HG03442 (cell line): ENCODE measurements around the gene PDE4D.
"Not testable (repeated sequence)": the region's sequence is repeated elsewhere in the genome, so short reads cannot be mapped to it uniquely, and the experiment has no call there.

ENCODE experiments used
- ATAC-seq: cut with Tn5 transposase; IDR thresholded peaks from one replicate; pipeline ENCODE4 v1.9.1; 2021; ENCODE audit warnings: mild to moderate bottlenecking, moderate library complexity; ENCODE audit not compliant: unreplicated experiment

Gene PDE4D

DNA sequence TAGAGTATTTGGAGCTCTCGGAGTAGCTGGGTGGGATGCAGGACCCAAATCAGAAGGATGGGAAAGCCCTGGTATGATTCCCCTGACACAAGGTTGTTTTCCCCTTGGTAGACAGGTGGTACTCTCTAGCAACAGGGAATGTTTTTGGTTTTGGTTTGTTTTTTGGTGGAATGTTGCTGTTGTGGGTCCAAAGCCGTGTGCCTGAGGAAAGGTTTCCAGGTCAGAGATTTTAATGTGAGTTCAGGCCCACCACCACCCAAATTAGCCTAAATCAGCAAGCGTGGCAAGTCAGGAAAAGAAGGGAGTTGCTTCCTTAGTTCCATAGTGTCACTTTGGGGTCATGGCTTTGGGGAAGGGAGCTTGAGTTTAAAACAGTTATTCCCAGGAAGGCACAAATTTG, 925.2 kb downstream of the PDE4D start:
- ATAC-seq: no peak

DNA sequence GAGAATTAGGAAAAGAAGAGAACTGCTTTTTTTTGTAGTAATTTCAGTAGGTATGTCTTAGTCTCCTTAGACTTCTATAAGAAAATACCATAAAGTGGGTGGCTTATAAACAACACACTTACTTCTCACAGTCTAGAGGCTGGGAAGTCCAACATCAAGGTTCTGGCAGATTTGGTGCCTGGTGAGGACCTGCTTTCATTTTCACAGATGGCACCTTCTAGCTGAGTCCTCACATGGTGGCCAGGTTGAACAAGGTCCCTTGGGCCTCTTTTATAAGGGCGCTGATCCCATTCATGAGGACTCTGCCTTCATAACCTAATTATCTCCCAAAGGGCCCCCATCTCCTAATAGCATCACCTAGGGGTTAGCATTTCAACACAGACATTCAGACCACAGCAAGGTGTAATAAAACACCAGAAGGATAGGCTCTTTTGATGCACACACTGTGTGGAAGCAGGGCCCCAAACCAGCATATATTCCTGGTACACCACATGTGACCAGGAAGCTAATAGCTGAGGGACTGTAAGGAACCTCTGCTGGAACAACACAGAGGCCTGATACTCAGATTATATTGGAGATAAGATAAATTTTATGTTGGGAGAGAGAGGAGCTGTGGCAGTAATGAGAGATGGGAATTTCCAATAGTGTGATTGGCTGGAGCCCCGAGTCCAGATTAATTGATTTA, 925.8 kb downstream of the PDE4D start:
- no peak for ATAC-seq

DNA sequence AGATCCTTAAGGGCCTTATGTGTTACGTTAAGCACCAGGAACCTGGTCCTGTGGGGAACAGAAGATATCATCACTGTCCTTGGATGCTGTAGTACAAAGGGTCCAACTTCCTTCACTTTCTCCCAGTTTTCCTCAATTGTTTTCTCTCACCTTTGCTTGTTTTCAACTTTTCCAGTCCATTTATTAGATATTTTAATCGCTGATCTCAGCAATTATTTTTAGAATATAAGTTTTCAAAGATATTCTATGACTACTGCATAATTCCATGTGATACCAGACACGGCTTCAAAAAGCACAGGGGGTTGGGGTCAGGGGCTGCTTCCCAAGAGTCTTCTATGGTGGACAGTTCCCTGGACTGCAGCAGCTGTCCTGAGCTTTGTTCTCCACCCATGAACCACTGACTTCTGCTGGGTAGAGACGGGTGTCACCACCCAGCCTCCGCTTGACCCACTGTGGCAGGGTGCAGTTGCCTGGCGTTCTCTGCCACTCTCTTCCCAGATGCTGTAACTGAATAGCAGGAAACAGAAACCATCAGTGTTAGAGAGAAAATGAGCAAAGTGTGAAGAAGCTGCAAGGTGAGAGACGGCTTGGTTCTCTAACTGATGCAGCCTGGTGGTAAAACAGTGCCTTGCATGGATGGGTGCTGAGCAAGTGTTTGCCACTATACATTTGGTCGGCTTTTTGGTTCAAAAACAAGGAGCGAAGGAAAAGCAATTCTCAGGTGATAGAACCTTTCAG, 927.7 kb downstream of the PDE4D start:
- ATAC-seq: no peak

DNA sequence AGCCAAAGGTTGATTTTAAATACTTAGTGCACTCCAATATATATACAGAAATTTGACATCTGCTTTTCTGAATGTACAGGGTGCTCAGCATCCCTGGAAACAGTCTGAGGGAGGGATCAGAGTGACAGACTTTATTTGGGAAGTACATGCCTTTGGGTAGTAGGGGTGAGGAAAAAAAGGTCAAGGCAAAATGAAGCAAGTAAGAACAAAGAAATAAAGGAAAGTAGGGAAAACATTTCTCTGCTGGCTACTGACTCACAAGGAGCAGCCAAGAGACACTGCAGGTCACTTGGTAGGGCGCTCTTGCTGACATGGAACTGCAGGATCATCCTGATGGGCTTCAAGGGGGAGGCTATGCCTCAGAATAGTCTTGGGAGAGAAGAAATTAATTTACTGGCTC, 929.7 kb downstream of the PDE4D start:
- no peak for ATAC-seq

DNA sequence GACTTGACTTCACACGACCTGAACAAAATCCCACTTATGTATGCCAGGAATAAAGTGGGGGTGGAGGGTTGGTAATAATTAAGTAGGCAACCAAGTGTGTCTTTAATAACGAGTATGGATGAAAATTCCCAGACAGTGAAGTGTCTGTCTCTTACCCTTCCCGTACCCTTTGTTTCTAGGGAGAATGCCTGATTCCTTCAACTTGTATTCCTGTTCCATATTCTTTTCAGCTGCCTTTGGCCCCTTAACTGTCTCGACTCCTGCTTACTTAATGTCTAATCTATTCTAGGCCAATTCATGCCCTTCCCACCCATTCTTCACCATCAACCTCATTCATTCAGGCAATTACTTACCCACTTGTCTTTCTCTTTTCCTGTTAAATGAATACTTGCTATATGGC, 930.2 kb downstream of the PDE4D start:
- ATAC-seq: no peak

DNA sequence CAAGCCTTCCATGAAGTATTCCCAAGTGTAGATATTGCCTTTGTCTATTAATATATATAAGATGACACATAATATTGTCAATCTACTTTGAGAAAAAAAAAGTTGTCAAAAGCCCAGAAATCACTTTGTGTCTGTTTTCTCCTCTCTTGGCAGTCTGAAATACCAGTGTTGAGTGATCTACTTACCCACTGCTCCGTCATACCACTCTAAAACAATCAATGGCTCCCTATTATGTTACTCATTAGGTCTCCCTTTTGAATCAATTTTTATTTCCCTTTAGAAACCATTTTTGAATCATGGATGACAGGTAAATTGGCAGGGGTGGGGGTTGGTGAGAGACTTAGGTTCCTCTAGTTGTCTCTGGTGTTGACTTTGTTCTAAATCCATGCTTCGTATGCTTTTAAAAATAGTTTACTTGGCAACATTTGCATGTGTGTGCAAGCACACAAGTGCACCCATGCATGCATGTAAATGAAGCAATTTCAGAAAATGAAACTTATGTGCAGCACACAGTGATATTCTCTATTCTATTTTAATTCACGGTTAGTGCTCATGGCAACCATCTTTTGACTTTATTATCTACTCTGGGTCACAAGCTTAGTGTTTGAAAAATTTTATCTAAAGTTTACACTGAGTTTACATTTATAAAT, 931.8 kb downstream of the PDE4D start:
- peak; percentile 59 for ATAC-seq

DNA sequence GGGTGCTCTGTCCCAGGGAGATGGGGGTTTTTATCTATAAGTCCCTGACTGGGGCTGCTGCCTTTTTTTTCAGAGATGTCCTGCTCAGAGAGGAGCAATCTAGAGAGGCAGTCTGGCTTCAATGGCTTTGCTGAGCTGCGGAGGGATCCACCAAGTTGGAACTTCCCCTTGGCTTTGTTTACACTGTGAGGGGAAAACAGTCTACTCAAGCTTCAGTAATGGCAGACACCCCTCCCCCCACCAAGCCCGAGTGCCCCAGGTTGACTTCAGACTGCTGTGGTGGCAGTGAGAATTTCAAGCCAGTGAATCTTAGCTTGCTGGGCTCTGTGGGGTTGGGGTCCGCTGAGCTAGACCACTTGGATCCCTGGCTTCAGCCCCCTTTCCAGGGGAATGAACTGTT, 934.8 kb downstream of the PDE4D start:
- no peak for ATAC-seq

DNA sequence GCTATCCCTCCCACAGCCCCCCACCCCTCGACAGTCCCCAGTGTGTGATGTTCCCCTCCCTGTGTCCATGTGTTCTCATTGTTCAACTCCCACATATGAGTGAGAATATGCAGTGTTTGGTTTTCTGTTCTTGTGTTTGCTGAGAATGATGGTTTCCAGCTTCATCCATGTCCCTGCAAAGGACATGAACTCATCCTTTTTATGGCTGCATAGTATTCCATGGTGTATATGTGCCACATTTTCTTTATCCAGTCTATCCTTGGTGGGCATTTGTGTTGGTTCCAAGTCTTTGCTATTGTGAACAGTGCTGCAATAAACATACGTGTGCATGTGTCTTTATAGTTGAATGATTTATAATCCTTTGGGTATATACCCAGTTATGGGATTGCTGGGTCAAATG, 940.3 kb downstream of the PDE4D start:
- not testable (repeated sequence) for ATAC-seq

DNA sequence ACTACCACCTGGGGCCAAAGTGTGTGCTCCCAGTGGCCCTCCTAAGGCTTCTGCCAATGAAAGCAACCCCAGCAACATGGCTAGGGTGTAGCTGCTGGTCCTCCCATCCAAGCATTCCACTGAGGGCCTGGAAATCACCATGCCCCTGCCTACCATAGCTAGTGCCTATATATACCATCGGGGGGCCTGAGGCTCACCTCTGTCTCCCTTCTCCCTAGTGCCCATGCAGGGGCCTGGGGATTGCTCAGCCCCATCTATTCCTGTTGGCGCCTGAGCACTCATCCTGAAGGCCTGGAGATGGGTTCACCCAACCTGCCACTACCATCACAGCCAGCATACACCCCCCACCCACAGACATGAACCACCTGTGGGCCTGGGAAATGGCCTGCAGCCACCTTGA, 943.3 kb downstream of the PDE4D start:
- ATAC-seq: no peak

DNA sequence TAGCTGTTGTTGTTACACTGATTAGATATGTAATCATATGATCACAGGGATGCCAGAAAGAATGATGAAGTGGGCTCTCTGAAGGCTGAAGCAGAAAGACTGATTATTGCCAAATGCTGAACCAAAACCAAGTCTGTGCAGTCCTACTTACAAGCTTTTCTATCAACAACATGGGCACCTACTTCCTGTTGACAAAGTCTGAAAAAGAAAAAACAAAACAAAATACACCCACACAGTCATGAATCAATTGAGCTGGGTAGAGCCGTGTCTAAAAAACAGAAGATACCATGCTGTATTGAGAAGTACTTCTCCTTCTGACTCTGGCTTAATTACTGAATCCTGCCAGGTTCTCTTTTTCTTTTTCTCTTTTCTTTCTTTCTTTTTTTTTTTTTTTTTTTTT, 947.3 kb downstream of the PDE4D start:
- no peak for ATAC-seq

DNA sequence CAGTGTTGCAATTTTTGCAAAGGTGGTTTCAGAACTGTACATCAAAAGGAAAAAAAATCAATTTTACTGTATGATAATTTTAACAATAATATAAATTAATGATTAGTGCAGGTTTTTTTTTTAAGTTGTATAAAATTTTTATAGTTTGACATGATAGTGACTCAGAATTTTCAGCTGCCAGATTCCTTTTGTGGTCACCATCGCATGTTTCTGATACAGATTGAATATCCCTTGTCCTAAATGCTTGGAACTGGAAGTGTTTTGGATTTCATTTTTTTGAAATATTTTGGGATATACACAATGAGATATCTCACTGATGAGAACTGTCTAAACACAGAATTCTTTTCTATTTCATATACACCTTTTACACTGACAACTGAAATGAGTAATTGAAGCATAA, 949.3 kb downstream of the PDE4D start:
- ATAC-seq: no peak

DNA sequence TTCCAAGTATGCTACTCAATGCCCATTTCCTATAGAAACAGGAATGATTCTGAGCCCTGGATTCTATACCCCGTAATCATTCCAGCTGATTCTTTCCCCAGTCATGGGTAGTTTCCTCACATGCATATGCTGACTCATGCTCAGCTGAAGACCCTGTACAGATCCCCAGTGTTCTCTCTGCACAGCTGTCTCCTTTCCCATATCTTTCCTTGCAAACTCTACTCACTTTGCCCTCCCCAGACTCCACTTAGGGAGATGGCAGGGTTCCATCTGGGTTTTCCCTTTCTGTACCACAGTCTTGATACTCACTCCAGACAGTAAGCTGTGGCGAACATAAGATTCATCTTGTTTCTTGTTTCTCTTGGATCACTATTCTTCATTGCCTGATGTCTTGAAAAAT, 953.1 kb downstream of the PDE4D start:
- no peak for ATAC-seq

DNA sequence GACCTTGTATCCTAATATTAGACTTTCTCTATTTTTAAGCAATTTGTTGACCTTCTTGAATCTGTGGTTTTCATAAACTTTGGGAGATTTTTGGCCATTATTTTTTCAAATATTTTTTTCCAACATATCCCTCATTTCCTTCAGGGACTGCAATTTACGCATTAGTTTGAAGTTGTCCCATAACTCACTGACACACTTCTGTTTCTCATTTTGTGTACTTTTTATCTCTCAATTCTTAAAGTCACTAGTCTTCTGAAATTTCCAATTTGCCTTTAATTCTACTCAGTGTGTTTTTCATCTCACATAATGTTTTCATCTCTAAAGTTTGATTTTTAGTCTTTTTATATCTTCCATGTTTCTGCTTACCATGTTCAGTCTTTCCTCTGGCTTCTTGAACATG, 953.9 kb downstream of the PDE4D start:
- no peak for ATAC-seq

DNA sequence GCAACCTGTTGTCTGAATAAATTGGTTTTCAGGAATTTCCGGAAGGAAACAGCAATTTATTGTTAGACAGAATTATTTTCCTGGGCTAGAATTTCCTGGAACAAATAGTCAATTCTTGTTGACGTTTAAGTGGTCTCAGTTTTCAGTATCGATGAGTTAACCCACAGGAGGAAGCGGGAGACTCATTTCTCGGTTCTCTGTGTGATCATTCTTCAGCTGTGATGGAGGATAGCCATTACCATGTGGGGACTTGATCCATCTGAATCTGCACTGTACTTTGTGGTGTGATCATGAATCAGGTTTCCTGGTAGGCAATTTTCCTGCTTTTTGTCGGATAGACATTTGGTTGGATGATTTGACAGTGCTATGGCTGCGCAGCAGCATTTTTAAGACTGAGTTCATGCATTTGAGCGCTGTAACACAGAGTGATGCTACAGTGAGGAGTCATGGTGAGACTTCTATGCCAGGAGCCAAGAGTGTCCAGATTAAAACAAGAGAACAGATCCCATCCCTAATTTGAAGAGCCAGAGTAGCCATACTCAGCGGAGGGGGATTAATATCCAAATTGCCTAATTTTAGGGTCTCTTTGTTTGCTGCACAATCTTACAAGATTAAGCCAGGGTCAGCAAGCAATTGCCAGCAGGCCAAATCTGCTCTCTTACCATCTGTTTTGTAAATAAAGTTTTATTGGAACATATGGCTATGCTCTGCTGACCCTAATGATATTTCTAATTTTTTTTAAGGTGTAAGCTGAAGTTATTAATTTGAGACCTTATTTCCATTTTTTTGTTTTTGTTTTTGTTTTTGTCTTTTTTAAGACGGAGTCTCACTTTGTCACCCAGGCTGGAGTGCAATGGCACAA, 954.7 kb downstream of the PDE4D start:
- no peak for ATAC-seq

DNA sequence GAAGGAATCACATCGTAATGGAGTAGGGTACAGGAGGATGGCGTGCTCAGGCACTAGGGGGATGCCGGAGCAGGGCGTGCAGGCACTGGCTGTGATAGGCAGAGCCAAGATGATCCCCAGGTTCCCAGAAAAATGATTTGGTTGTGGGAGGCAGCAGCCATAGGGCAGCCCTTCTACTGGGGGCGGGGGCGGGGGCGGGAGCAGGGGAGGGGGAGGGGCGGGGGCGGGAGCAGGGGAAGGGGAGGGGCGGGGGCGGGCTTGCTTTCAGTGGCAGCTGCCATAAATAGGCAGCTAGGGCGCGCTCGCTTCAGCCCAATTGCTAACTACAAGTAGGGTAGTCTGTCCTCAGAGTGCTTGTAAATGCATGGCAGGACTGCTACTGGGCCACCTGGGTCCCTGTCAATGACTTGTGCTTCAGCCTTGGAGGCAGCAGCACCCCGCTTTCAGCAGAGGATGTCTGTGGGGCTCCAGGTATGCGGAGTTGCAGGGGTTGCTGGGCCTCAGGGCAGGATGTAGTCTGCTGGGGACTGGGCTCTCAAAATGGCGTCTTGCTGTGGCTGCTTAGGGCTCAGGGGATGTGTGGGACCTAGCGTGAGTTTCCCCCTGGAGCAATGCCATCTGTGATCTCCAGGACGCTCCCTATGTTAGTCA, 956.4 kb downstream of the PDE4D start:
- no peak for ATAC-seq

DNA sequence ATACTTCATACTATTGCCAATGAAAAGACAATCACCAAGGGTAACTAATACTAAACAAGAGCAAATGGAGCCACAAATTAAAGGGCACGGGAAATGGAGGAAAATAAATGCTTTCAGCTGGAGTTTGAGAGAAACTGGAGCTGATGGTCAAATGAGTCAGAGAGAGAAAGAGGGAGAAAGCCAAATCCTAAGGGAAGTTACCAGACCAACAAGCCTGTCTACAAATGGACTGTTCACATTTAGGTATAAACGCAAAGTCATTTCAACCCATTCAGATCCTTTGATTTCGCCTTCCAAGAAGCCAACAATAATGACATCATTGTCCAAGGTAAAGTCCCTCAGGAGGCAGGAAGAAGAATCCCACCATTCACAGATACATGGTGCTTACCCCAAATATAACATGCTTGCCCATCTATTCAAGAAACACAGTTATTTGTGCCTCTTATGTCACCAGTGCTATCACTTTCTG, 958.9 kb downstream of the PDE4D start:
- no peak for ATAC-seq

DNA sequence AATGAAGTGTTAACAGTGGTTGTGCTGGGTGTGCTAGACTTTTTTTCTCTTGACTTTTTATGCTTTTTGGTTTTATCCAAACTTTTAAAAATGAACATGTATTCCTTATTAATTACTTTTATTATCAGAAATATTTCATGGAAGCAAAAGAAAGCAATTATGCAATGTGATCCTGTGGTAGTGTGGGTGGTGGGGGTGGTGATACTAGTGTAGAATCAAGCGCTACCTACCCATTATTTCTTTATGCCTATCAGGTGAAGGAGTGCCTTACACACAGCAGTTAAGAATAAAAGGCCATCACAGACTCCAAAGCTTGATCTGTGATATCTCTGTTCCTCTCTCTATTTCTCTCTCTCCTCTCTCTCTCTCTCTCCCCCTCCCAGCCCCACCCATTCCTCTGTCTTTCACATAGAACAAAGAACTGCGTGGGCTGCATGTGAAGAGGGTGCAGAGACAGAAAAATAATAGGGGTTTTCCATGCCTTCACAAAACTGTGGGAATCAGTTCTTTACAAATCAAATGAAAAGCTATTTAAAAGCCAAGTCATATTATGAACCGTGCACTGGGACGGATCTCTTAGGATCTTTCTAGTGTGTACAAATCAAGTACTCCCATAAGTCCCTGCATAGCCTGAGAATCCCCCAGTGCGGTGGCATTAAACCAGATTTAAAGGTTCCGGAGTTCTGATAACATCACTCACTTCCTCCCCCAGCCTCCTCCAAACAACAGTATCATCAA, 959.5 kb downstream of the PDE4D start:
- no peak for ATAC-seq

DNA sequence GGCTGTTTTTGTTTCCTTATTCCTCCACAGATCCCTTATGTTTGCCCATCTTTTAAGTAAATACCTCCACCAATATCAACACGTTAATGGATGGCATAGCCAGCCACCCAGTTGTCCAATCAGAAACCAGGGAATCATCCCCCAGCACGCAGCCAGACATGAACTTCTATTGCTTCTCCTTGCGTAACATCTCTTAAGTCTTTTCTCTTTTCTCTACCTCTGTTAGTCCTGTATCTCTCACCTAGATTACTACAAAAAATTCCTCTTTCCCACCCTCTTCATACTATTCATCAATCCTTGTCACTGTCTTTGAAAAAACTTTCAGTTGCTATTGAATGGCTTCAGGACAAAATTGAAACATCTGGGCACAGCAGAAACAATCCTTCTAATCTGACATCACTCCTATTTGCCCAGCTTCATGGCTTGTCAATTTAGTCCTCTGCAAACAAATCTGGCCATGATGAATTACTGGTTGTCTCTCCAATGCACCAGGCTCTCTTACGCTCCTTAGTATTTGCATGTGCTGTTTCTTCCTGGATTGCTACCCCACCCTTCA, 961.4 kb downstream of the PDE4D start:
- ATAC-seq: no peak

DNA sequence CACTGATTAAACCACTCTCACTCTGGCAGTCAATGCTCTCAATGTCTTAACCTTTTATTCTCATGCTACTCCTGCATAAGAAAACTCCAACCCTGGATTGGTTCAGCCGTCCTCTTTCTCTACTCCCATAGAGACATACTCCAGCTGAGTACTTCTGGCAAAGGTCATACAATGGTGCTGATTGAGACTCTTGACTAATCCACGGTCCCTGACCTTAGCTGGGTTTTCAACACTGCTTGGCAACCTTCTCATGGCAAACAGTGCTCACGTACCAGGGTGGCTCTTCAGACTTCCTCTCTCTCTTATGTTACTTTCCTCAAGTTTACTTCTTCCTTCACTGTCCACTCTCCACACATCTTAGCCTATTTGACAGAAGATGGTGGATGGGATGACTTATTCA, 963.0 kb downstream of the PDE4D start:
- ATAC-seq: no peak

DNA sequence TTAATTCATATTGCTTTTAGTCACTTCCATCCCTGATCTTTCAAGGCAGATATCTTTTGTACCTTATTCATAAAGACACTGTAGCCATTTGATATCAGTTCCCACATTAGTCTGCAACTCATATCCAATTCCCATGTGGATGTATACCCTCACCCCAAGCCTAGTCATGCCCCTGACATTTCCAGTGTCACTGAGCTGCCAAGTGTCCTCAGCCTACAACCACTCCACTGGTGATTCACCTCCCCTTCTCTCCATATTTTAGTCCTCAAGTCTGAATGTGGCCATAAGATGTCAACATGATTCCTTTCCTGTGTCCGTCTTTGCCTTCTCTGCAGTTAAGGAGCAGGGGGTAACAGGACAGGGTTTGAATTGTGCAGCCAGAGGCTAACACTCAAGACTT, 963.8 kb downstream of the PDE4D start:
- ATAC-seq: no peak
